Colonic mucosa (tissue), 4 donors: Measurements from ENCODE around the gene ARHGEF3. TPM values are rescaled to one million over a fixed set of nuclear protein-coding genes. Genes with fewer than 3 reads are reported as not detected.
"Not testable (repeated sequence)": the region's sequence is repeated elsewhere in the genome, so short reads cannot be mapped to it uniquely, and the experiment has no call there.

Experiments used
- DNase-seq: peaks from one replicate; pipeline ENCODE4 v3.0.0-alpha.2; 2020
- H3K27ac ChIP-seq: fragments of 200-600 bp; one replicate; pipeline ENCODE4 v1.8.0; 2021
- H3K27me3 ChIP-seq: fragments of 200-600 bp; one replicate; pipeline ENCODE4 v1.8.0; 2021
- H3K36me3 ChIP-seq: fragments of 200-600 bp; one replicate; pipeline ENCODE4 v1.8.0; 2021
- H3K4me1 ChIP-seq: fragments of 200-600 bp; one replicate; pipeline ENCODE4 v1.8.0; 2021; ENCODE audit warnings: mild to moderate bottlenecking
- H3K4me3 ChIP-seq: fragments of 200-600 bp; one replicate; pipeline ENCODE4 v1.8.0; 2021
- H3K9ac ChIP-seq, 2 donors: one replicate each; pipeline ENCODE4 v1.7.0; 2013; ENCODE audit warnings: control low read depth in 2 of 2, low read depth in 2 of 2, low read length in 2 of 2
- H3K9me3 ChIP-seq: fragments of 200-600 bp; one replicate; pipeline ENCODE4 v1.8.0; 2021
- intact Hi-C: fragments of 100-400 bp; cut with DNase I; formaldehyde crosslinking; loops from one replicate; pipeline ENCODE4 v1.14.1; 2022
- total RNA-seq, 2 donors: library from RNA; stranded (reverse); fragmentation: NEBNext Ultra II Directional in 1 of 2; extraction: Animal tissue kit (Norgen Biotek cat#: 25700) in 1 of 2; gene quantifications; one replicate each; pipeline ENCODE4 v1.2.1, GENCODE V29; 2021
- TF ChIP-seq, protein P1 (sequence below): fragments of 200-600 bp; IDR thresholded peaks from one replicate; pipeline ENCODE4 v1.8.0; 2022; ENCODE audit warnings: antibody characterized with exemption, mild to moderate bottlenecking
- donor health status: healthy.
- donor health status: DM: no; HTN: no; CAD: no.
- donor health status: DM: no; HTN: no; CAD: no.

ARHGEF3 gene
- total RNA-seq, 2 donors from 2014 or later = 10.2 to 14.7 TPM

DNA sequence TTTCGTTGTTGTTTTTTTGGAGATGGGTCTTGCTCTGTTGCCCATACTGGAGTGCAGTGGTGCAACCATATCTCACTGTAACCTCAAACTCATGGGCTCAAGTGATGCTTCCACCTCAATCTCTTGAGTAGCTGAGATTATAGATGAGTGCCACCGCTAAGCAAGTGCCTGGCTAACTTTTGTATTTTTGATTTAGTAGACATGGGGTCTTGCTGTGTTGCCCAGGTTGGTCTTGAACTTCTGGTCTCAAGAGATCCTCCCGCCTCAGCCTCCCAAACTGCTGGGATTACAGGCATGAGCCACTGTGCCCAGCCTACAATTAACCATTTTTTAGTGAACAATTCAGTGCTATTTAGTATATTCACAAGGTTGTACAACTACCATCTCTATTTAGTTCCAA lies 42.2 kb downstream of the ARHGEF3 start:
- TF ChIP-seq, protein P1, sequence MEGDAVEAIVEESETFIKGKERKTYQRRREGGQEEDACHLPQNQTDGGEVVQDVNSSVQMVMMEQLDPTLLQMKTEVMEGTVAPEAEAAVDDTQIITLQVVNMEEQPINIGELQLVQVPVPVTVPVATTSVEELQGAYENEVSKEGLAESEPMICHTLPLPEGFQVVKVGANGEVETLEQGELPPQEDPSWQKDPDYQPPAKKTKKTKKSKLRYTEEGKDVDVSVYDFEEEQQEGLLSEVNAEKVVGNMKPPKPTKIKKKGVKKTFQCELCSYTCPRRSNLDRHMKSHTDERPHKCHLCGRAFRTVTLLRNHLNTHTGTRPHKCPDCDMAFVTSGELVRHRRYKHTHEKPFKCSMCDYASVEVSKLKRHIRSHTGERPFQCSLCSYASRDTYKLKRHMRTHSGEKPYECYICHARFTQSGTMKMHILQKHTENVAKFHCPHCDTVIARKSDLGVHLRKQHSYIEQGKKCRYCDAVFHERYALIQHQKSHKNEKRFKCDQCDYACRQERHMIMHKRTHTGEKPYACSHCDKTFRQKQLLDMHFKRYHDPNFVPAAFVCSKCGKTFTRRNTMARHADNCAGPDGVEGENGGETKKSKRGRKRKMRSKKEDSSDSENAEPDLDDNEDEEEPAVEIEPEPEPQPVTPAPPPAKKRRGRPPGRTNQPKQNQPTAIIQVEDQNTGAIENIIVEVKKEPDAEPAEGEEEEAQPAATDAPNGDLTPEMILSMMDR = no peak
- Histone ChIP-seq H3K36me3 (no peaks in the 10 kb centered on the region), H3K4me3 (no peak overlapping the region), H3K27ac (no peak overlapping the region), H3K4me1 (no peaks in the 10 kb centered on the region), H3K27me3 (no peaks in the 10 kb centered on the region), H3K9ac (no peak overlapping the region), H3K9me3 (no peaks in the 10 kb centered on the region)
- intact Hi-C loops = no loop called here
- DNase-seq = no peak

DNA sequence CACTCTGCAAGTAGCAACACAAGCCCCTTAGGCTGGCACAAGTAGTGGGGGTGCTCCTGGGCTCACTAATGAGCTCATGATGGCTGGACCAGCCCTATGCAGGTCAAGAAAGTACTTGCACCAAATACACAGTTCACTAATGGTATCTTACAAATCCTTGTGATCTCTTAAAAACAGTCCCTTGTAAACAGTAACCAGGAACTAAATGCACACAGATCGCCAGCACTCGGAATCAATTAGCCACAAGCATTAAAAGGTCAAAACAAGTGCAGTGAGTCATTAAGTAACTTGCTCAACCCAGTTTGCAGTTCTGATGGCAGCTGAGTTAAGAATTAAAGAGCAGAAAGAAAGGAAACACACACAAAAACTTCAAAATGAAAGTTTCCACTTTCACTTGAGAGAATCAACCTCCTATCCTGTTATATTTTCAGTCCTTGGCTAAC lies 43.2 kb downstream of the ARHGEF3 start:
- TF ChIP-seq, protein P1 = no peak
- DNase-seq = no peak
- H3K4me1 ChIP-seq = no peaks in the 10 kb centered on the region
- peak overlapping the region; percentile 47 for H3K27ac ChIP-seq
- H3K36me3 ChIP-seq = no peaks in the 10 kb centered on the region
- intact Hi-C loops = no loop called here
- H3K9ac ChIP-seq = peak overlapping the region in 1 of 2 donors; percentile 51
- H3K9me3 ChIP-seq = no peaks in the 10 kb centered on the region
- no peak overlapping the region for H3K4me3 ChIP-seq
- H3K27me3 ChIP-seq = no peaks in the 10 kb centered on the region

DNA sequence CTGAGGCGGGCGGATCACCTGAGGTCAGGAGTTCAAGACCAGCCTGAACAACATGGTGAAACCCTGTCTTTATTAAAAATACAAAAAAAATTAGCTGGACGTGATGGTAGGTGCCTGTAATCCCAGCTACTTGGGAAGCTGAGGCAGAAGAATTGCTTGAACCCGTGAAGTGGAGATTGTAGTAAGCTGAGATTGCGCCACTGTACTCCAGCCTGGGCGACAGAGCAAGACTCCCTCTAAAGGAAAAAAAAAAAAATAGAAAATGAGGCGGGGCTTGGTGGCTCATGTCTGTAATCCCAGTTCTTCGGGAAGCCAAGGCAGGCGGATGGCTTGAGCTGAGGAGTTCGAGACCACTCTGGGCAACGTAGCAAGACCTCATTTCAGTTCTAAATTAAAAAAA lies 43.7 kb downstream of the ARHGEF3 start:
- H3K9ac ChIP-seq, H3K9me3 ChIP-seq, H3K4me1 ChIP-seq, H3K4me3 ChIP-seq, H3K36me3 ChIP-seq, DNase-seq, intact Hi-C loops, H3K27me3 ChIP-seq: not testable (repeated sequence)
- peak overlapping the region; percentile 47 for H3K27ac ChIP-seq

DNA sequence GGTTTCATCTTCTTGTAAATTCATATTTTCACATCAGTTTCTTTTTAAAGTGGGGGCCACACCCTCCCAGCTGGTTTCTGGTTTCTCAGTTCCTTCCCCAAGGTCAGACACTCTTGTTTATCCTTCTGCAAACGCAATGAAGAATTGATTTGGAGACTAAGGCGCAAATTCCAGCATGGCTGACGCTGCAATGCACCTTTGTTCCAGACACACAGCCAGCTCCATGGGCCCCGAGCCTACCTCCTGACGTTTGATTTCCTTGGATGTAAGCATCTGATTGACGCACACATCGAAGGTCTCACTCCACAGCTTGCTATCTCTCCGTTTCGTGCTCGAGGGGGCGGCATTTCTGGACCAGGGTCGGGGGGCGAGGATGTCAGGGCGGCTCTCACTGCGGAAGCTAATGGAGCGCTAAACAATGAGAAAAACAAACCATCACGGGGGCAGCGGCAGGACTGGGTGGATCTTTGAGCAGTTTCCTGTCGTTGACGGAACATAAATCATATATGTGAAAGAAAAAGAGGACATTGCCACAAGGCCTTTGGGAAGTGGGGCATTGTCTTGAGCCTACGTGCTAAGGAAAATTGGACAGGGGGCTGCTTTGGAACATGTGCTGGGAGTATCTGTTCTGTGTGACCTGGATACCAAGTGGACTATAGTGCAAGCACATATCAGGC lies 46.9 kb downstream of the ARHGEF3 start:
- TF ChIP-seq, protein P1 = no peak
- H3K4me1 ChIP-seq = no peaks in the 10 kb centered on the region
- no peaks in the 10 kb centered on the region for H3K36me3 ChIP-seq
- DNase-seq = no peak
- no peaks in the 10 kb centered on the region for H3K27me3 ChIP-seq
- peak overlapping the region; percentile 46 for H3K27ac ChIP-seq
- no peaks in the 10 kb centered on the region for H3K9me3 ChIP-seq
- no peak overlapping the region for H3K4me3 ChIP-seq
- H3K9ac ChIP-seq = peak overlapping the region in 1 of 2 donors; percentile 16
- intact Hi-C loops = no loop called here

DNA sequence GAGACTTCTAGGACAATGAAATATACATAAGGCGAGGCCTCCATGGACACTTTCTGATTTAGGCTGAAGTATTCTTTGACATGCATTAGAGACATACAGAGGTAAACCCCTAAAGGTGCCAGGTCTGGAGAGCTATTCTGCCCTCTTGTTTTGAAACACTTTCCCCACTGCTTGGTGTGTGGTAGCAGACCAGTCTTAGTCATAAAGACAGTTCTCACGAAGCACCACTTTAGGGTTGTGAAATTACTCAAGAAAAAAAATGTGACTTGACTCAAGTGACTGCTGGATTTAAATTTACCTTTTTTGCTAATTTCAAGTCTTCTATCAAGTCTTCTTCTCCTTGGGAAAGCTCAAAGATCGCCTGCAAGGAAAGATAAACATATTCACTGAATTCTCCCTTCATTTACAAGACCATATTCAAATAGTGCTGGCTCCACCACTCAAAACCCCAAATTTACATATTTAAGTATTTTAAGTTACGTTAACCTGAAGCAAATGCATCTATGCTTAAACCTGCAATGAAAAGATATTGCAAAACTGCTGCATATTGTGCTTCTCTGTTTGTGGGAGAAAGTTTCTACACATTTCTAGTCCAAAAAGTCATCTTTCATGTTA lies 48.4 kb downstream of the ARHGEF3 start:
- no peak overlapping the region for H3K9ac ChIP-seq
- H3K27ac ChIP-seq = no peak overlapping the region
- intact Hi-C loops = no loop called here
- no peak overlapping the region for H3K4me3 ChIP-seq
- H3K9me3 ChIP-seq = no peaks in the 10 kb centered on the region
- H3K36me3 ChIP-seq = no peaks in the 10 kb centered on the region
- no peaks in the 10 kb centered on the region for H3K4me1 ChIP-seq
- TF ChIP-seq, protein P1 = no peak
- no peak for DNase-seq
- no peaks in the 10 kb centered on the region for H3K27me3 ChIP-seq

DNA sequence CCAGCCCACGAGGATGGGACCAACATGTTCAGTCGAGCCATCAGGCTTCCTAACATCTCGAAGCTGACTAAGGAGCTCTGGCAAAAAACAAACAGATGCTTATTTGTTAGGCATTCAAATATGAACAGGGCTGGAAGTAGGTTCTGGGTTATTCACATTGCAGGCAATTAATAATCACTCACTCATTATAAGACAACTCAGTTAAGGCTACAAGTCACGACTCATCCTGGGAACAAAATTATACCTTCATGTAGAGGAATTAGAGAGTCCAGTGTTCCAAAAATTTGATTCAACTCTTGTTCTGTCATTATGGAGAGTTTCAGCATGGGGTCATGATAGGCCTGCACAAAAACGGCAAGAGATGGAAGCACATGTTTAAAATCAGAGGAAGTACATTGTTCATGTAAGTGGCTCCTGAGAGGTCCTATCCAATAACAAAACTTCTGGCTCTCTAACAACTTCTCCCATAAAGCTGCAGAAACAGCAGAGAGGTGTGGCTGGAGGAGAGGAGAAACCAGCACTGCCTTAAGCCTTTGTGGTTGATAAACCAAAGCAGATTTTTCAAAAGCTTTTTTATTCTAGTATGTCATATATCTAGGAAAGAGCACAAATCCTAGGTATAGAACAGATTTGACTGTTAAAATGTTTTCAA lies 50.6 kb downstream of the ARHGEF3 start:
- no peaks in the 10 kb centered on the region for H3K27me3 ChIP-seq

More for the DNA sequence above, 50.6 kb downstream of the ARHGEF3 start:
- Histone ChIP-seq H3K4me3 (no peak overlapping the region), H3K27ac (no peak overlapping the region), H3K4me1 (no peaks in the 10 kb centered on the region), H3K9me3 (no peaks in the 10 kb centered on the region), H3K9ac (no peak overlapping the region), H3K36me3 (no peaks in the 10 kb centered on the region)
- no peak for DNase-seq
- TF ChIP-seq, protein P1 = no peak
- intact Hi-C loops = no loop called here
